GM23338 (cell line): ENCODE results near the gene NFYB. TPM values are rescaled to one million over a fixed set of nuclear protein-coding genes. Genes with fewer than 3 reads are reported as not detected.

Source experiments
- ATAC-seq: fragments of 200-7000 bp; cut with Tn5 transposase; 3 replicates; pipeline ENCODE4 v1.9.1; 2020
- DNase-seq: peaks from one replicate; pipeline ENCODE4 v3.0.0-alpha.2; 2015; ENCODE audit warnings: low spot score
- H2AFZ ChIP-seq: fragments of 200-600 bp; sonication (generic); 2 replicates; pipeline ENCODE4 v1.8.0; 2016; ENCODE audit warnings: antibody characterized with exemption, mild to moderate bottlenecking, moderate library complexity
- H3F3A ChIP-seq: fragments of 200-600 bp; sonication (generic); replicated peaks from 2 replicates; pipeline ENCODE4 v1.8.0; 2017; ENCODE audit warnings: antibody characterized with exemption, mixed run types, low read depth
- H3K27ac ChIP-seq: fragments of 200-600 bp; sonication (generic); 2 replicates; pipeline ENCODE4 v1.6.1; 2016; ENCODE audit warnings: low read depth
- H3K27me3 ChIP-seq: fragments of 200-600 bp; sonication (generic); 2 replicates; pipeline ENCODE4 v1.8.0; 2016; ENCODE audit warnings: mild to moderate bottlenecking, mixed run types, moderate library complexity; ENCODE audit not compliant: insufficient read depth
- H3K36me3 ChIP-seq: fragments of 200-600 bp; sonication (generic); 2 replicates; pipeline ENCODE4 v1.8.0; 2016; ENCODE audit warnings: mild to moderate bottlenecking; ENCODE audit not compliant: insufficient read depth
- H3K4me1 ChIP-seq: fragments of 200-600 bp; sonication (generic); 2 replicates; pipeline ENCODE4 v1.8.0; 2016; ENCODE audit warnings: mild to moderate bottlenecking, moderate library complexity; ENCODE audit not compliant: insufficient read depth
- H3K4me2 ChIP-seq: fragments of 200-600 bp; sonication (generic); 2 replicates; pipeline ENCODE4 v1.7.1; 2017; ENCODE audit warnings: mixed run types
- H3K4me3 ChIP-seq: fragments of 200-600 bp; sonication (generic); 2 replicates; pipeline ENCODE4 v1.6.1; 2016; ENCODE audit warnings: mixed run types
- H3K79me2 ChIP-seq: fragments of 200-600 bp; sonication (generic); replicated peaks from 2 replicates; pipeline ENCODE4 v1.8.0; 2017; ENCODE audit warnings: mild to moderate bottlenecking; ENCODE audit not compliant: insufficient read depth
- H3K9me2 ChIP-seq: fragments of 200-600 bp; sonication (generic); 2 replicates; pipeline ENCODE4 v1.8.0; 2017; ENCODE audit not compliant: insufficient read depth
- H4K20me1 ChIP-seq: fragments of 200-600 bp; sonication (generic); replicated peaks from 2 replicates; pipeline ENCODE4 v1.8.0; 2017; ENCODE audit warnings: mild to moderate bottlenecking; ENCODE audit not compliant: insufficient read depth
- H3K27ac Mint-ChIP-seq: 2 replicates; pipeline ENCODE4 v1.8.0; 2020; ENCODE audit warnings: inconsistent platforms, mild to moderate bottlenecking, moderate library complexity, mixed read lengths
- H3K27me3 Mint-ChIP-seq: 3 replicates; pipeline ENCODE4 v1.8.0; 2022; ENCODE audit warnings: low read depth, mild to moderate bottlenecking, moderate library complexity, mixed read lengths, inconsistent platforms; ENCODE audit not compliant: insufficient read depth, poor library complexity
- H3K36me3 Mint-ChIP-seq: 3 replicates; pipeline ENCODE4 v1.8.0; 2021; ENCODE audit warnings: low read depth, mild to moderate bottlenecking, inconsistent platforms, moderate library complexity, mixed read lengths
- H3K4me1 Mint-ChIP-seq: 3 replicates; pipeline ENCODE4 v1.8.0; 2020; ENCODE audit warnings: mild to moderate bottlenecking, inconsistent platforms, mixed read lengths
- H3K4me3 Mint-ChIP-seq: 3 replicates; pipeline ENCODE4 v1.8.0; 2021; ENCODE audit warnings: moderate library complexity, mild to moderate bottlenecking, inconsistent platforms, mixed read lengths
- H3K9me3 Mint-ChIP-seq: 3 replicates; pipeline ENCODE4 v1.8.0; 2020; ENCODE audit warnings: moderate library complexity, mild to moderate bottlenecking, inconsistent platforms, mixed read lengths
- CREB1 ChIP-seq: fragments of 250-450 bp; sonication (Bioruptor Pico); IDR thresholded peaks from 2 replicates; pipeline ENCODE4 v1.5.0; 2020; ENCODE audit warnings: low read depth, mild to moderate bottlenecking, moderate library complexity
- ETS1 ChIP-seq: IDR thresholded peaks from 2 replicates; pipeline ENCODE4 v1.6.1; 2016; ENCODE audit warnings: antibody characterized with exemption
- EZH2 ChIP-seq: fragments of 200-600 bp; sonication (generic); IDR thresholded peaks from one replicate; pipeline ENCODE4 v1.8.0; 2017; ENCODE audit warnings: antibody characterized with exemption, mild to moderate bottlenecking, low read depth; ENCODE audit not compliant: unreplicated experiment
- EZH2phosphoT487 ChIP-seq: fragments of 200-600 bp; sonication (generic); IDR thresholded peaks from one replicate; pipeline ENCODE4 v1.8.1; 2018; ENCODE audit warnings: antibody characterized with exemption; ENCODE audit not compliant: unreplicated experiment
- JUNB ChIP-seq: IDR thresholded peaks from one replicate; pipeline ENCODE4 v1.6.1; 2016; ENCODE audit warnings: antibody characterized with exemption; ENCODE audit not compliant: unreplicated experiment
- NANOG ChIP-seq: IDR thresholded peaks from 2 replicates; pipeline ENCODE4 v1.6.1; 2016; ENCODE audit warnings: antibody characterized with exemption, borderline replicate concordance
- POLR2AphosphoS5 ChIP-seq: IDR thresholded peaks from 2 replicates; pipeline ENCODE4 v1.6.1; 2016; ENCODE audit warnings: antibody characterized with exemption, low read depth
- REST ChIP-seq: IDR thresholded peaks from one replicate; pipeline ENCODE4 v1.6.1; 2018; ENCODE audit warnings: antibody characterized with exemption; ENCODE audit not compliant: unreplicated experiment
- STAT1 ChIP-seq: IDR thresholded peaks from one replicate; pipeline ENCODE4 v1.6.1; 2016; ENCODE audit warnings: antibody characterized with exemption; ENCODE audit not compliant: unreplicated experiment
- ZNF114 ChIP-seq: fragments of 250-450 bp; sonication (Bioruptor Pico); IDR thresholded peaks from 2 replicates; pipeline ENCODE4 v1.5.0; 2020; ENCODE audit warnings: mild to moderate bottlenecking, moderate library complexity
- ZNF331 ChIP-seq: fragments of 250-450 bp; sonication (Bioruptor Pico); IDR thresholded peaks from 2 replicates; pipeline ENCODE4 v1.5.0; 2020; ENCODE audit warnings: low read depth, mild to moderate bottlenecking, moderate library complexity
- polyA plus RNA-seq: library from polyadenylated mRNA; unstranded; fragments of >200 nt; fragmentation: Nextera tagmentation; extraction: Ambion mirVana; gene quantifications from 2 replicates; pipeline ENCODE4 v1.2.1, GENCODE V29; 2016
- total RNA-seq: library from RNA; depleted of rRNA; stranded (reverse); fragments of >200 nt; shearing (Covaris generic); gene quantifications from 2 replicates; pipeline ENCODE4 v1.2.3, GENCODE V29; 2014
- TF ChIP-seq, protein P1 (sequence below), 2 experiments: fragments of 200-600 bp in 1 of 2; sonication (generic) in 1 of 2; conservative IDR thresholded peaks; 2 replicates each; pipeline versions ENCODE4 v1.5.1 to v1.6.1; 2016 to 2017; ENCODE audit warnings: antibody characterized with exemption in 2 of 2, low read depth in 2 of 2, mild to moderate bottlenecking in 2 of 2, moderate library complexity in 1 of 2
- TF ChIP-seq, protein P2 (sequence below): fragments of 250-450 bp; sonication (Bioruptor Pico); IDR thresholded peaks from 2 replicates; pipeline ENCODE4 v1.5.0; 2020; ENCODE audit warnings: mild to moderate bottlenecking, moderate library complexity

Gene NFYB
- total and polyA plus RNA-seq, 2 experiments from 2014 or later: 32.7 to 67.2 TPM

- Histone ChIP-seq H3K9me2 (no peaks in the 10 kb centered on the region), H3K79me2 (no peaks in the 10 kb centered on the region), H3K4me2 (no peak overlapping the region), H4K20me1 (no peaks in the 10 kb centered on the region), H3K4me3 (no peak overlapping the region), H3K27ac (no peak overlapping the region), H3K4me1 (peaks cover 18% of the 10 kb centered on the region), H2AFZ (no peak overlapping the region), H3K36me3 (no peaks in the 10 kb centered on the region), H3F3A (no peaks in the 10 kb centered on the region), H3K27me3 (no peaks in the 10 kb centered on the region)
- no peak overlapping the region for H3K27ac Mint-ChIP-seq
- peaks cover 16% of the 10 kb centered on the region for H3K4me1 Mint-ChIP-seq
- TF ChIP-seq NANOG: no peak
- TF ChIP-seq JUNB: no peak
- TF ChIP-seq, protein P1, sequence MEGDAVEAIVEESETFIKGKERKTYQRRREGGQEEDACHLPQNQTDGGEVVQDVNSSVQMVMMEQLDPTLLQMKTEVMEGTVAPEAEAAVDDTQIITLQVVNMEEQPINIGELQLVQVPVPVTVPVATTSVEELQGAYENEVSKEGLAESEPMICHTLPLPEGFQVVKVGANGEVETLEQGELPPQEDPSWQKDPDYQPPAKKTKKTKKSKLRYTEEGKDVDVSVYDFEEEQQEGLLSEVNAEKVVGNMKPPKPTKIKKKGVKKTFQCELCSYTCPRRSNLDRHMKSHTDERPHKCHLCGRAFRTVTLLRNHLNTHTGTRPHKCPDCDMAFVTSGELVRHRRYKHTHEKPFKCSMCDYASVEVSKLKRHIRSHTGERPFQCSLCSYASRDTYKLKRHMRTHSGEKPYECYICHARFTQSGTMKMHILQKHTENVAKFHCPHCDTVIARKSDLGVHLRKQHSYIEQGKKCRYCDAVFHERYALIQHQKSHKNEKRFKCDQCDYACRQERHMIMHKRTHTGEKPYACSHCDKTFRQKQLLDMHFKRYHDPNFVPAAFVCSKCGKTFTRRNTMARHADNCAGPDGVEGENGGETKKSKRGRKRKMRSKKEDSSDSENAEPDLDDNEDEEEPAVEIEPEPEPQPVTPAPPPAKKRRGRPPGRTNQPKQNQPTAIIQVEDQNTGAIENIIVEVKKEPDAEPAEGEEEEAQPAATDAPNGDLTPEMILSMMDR (conservative IDR thresholded peaks at IDR 0.05; ENCODE audit: low read depth in 2 of 2): no peak
- no peak for TF ChIP-seq STAT1
- no peak for TF ChIP-seq REST
- no peak for TF ChIP-seq ETS1
- no peak for TF ChIP-seq POLR2AphosphoS5
- no peak for TF ChIP-seq EZH2
- no peak for TF ChIP-seq ZNF331 (CRISPR knock-in tag)
- no peak for TF ChIP-seq CREB1
- TF ChIP-seq ZNF114 (CRISPR knock-in tag): no peak
- no peak for TF ChIP-seq EZH2phosphoT487
- TF ChIP-seq, protein P2, sequence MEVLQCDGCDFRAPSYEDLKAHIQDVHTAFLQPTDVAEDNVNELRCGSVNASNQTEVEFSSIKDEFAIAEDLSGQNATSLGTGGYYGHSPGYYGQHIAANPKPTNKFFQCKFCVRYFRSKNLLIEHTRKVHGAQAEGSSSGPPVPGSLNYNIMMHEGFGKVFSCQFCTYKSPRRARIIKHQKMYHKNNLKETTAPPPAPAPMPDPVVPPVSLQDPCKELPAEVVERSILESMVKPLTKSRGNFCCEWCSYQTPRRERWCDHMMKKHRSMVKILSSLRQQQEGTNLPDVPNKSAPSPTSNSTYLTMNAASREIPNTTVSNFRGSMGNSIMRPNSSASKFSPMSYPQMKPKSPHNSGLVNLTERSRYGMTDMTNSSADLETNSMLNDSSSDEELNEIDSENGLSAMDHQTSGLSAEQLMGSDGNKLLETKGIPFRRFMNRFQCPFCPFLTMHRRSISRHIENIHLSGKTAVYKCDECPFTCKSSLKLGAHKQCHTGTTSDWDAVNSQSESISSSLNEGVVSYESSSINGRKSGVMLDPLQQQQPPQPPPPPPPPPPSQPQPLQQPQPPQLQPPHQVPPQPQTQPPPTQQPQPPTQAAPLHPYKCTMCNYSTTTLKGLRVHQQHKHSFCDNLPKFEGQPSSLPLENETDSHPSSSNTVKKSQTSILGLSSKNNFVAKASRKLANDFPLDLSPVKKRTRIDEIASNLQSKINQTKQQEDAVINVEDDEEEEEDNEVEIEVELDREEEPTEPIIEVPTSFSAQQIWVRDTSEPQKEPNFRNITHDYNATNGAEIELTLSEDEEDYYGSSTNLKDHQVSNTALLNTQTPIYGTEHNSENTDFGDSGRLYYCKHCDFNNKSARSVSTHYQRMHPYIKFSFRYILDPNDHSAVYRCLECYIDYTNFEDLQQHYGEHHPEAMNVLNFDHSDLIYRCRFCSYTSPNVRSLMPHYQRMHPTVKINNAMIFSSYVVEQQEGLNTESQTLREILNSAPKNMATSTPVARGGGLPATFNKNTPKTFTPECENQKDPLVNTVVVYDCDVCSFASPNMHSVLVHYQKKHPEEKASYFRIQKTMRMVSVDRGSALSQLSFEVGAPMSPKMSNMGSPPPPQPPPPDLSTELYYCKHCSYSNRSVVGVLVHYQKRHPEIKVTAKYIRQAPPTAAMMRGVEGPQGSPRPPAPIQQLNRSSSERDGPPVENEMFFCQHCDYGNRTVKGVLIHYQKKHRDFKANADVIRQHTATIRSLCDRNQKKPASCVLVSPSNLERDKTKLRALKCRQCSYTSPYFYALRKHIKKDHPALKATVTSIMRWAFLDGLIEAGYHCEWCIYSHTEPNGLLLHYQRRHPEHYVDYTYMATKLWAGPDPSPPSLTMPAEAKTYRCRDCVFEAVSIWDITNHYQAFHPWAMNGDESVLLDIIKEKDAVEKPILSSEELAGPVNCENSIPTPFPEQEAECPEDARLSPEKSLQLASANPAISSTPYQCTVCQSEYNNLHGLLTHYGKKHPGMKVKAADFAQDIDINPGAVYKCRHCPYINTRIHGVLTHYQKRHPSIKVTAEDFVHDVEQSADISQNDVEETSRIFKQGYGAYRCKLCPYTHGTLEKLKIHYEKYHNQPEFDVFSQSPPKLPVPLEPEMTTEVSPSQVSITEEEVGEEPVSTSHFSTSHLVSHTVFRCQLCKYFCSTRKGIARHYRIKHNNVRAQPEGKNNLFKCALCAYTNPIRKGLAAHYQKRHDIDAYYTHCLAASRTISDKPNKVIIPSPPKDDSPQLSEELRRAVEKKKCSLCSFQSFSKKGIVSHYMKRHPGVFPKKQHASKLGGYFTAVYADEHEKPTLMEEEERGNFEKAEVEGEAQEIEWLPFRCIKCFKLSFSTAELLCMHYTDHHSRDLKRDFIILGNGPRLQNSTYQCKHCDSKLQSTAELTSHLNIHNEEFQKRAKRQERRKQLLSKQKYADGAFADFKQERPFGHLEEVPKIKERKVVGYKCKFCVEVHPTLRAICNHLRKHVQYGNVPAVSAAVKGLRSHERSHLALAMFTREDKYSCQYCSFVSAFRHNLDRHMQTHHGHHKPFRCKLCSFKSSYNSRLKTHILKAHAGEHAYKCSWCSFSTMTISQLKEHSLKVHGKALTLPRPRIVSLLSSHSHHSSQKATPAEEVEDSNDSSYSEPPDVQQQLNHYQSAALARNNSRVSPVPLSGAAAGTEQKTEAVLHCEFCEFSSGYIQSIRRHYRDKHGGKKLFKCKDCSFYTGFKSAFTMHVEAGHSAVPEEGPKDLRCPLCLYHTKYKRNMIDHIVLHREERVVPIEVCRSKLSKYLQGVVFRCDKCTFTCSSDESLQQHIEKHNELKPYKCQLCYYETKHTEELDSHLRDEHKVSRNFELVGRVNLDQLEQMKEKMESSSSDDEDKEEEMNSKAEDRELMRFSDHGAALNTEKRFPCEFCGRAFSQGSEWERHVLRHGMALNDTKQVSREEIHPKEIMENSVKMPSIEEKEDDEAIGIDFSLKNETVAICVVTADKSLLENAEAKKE (CRISPR knock-in tag): no peak
- no peak overlapping the region for H3K4me3 Mint-ChIP-seq
- H3K9me3 Mint-ChIP-seq: no peaks in the 10 kb centered on the region; the same call in 2 of the 3 replicates
- 0 out of 3 replicates have a peak, but pooled peaks cover 3% of the 10 kb centered on the region for H3K36me3 Mint-ChIP-seq
- no peak for ATAC-seq
- no peak for DNase-seq
- H3K27me3 Mint-ChIP-seq: peaks cover 5% of the 10 kb centered on the region
Measured at GRCh38 chr12:104109446-104110271, 28.4 kb downstream of the NFYB start.
